A549 (cell line): ENCODE measurements around the gene PCDHGC5. TPM values are rescaled to one million over a fixed set of nuclear protein-coding genes. Genes with fewer than 3 reads are reported as not detected.

Experiments
- ATAC-seq, 2 experiments: fragments of 200-7000 bp in 1 of 2; fragments of >200 bp in 1 of 2; cut with Nextera tagmentation in 1 of 2; cut with Tn5 transposase in 1 of 2; 3 replicates each; pipeline versions ENCODE4 v1.8.0 to v1.9.1; 2018 to 2020; ENCODE audit warnings: mild to moderate bottlenecking in 1 of 2, moderate library complexity in 1 of 2
- CTCF ChIA-PET: fragments of 300-600 bp; sonication (Branson Sonifier 250); formaldehyde crosslinking; extraction: SDS; loops from one replicate; lab custom pipeline; 2021; ENCODE audit warnings: antibody characterized with exemption, inconsistent platforms; lab: Yijun Ruan, JAX
- POLR2A ChIA-PET: fragments of 350-600 bp; formaldehyde crosslinking; extraction: SDS; loops from one replicate; lab custom pipeline; 2021; ENCODE audit warnings: antibody characterized with exemption, inconsistent platforms; lab: Yijun Ruan, JAX
- DNase-seq, 2 experiments: peaks; one replicate each; pipeline versions ENCODE4 v3.0.0 to v3.0.0-alpha.2; 2011 to 2016; ENCODE audit warnings: low read depth in 1 of 2, low spot score in 1 of 2
- FAIRE-seq: peaks from 2 replicates; lab custom pipeline; 2011; peaks lifted over from hg19 to GRCh38; lab: Jason Lieb, UNC
- H3K27ac ChIP-seq, 2 experiments: fragments of >200 bp; sonication (Bioruptor Twin); formaldehyde crosslinking; 3 replicates each; pipeline ENCODE4 v1.5.1; 2016 to 2017
- H3K4me1 ChIP-seq: fragments of >200 bp; sonication (Bioruptor Twin); formaldehyde crosslinking; 3 replicates; pipeline ENCODE4 v1.6.1; 2016
- H3K4me2 ChIP-seq: fragments of >200 bp; sonication (Bioruptor Twin); formaldehyde crosslinking; 3 replicates; pipeline ENCODE4 v1.6.1; 2016
- H3K4me3 ChIP-seq: fragments of >200 bp; sonication (Bioruptor Twin); formaldehyde crosslinking; 3 replicates; pipeline ENCODE4 v1.5.1; 2016
- H3K9me3 ChIP-seq: fragments of >200 bp; sonication (Bioruptor Twin); formaldehyde crosslinking; 3 replicates; pipeline ENCODE4 v1.6.1; 2016
- CEBPB ChIP-seq, 2 experiments: fragments of >200 bp in 1 of 2; sonication (Bioruptor Twin) in 1 of 2; formaldehyde crosslinking in 1 of 2; IDR thresholded peaks; 2 replicates each; pipeline ENCODE4 v1.6.1; 2012 to 2016
- CHD4 ChIP-seq: fragments of 200-600 bp; sonication (generic); IDR thresholded peaks from 2 replicates; pipeline ENCODE4 v1.6.1; 2016; ENCODE audit warnings: antibody characterized with exemption, mild to moderate bottlenecking, borderline replicate concordance
- E2F6 ChIP-seq: IDR thresholded peaks from 2 replicates; pipeline ENCODE4 v1.6.1; 2012; ENCODE audit warnings: low read depth, borderline replicate concordance
- EP300 ChIP-seq, 2 experiments: fragments of >200 bp; sonication (Bioruptor Twin); formaldehyde crosslinking; IDR thresholded peaks; 2 replicates in 1 of 2; 3 replicates in 1 of 2; pipeline ENCODE4 v1.6.1; 2016 to 2017
- GATA3 ChIP-seq: IDR thresholded peaks from 2 replicates; pipeline ENCODE4 v1.6.1; 2012; ENCODE audit warnings: borderline replicate concordance
- HDAC2 ChIP-seq: fragments of 200-600 bp; sonication (generic); IDR thresholded peaks from 2 replicates; pipeline ENCODE4 v1.6.1; 2016
- HEYL ChIP-seq: fragments of 250-450 bp; sonication (Bioruptor Pico); IDR thresholded peaks from 2 replicates; pipeline ENCODE4 v1.8.0; 2021; ENCODE audit warnings: mild to moderate bottlenecking, moderate library complexity
- HOXB13 ChIP-seq: fragments of 250-450 bp; sonication (Bioruptor Pico); IDR thresholded peaks from 2 replicates; pipeline ENCODE4 v1.5.0; 2020; ENCODE audit warnings: low read depth, mild to moderate bottlenecking, moderate library complexity
- MAFK ChIP-seq: fragments of 450-650 bp; IDR thresholded peaks from 2 replicates; pipeline ENCODE4 v1.6.1; 2014; ENCODE audit not compliant: partially characterized antibody
- MYC ChIP-seq: IDR thresholded peaks from 2 replicates; pipeline ENCODE4 v1.6.1; 2012; ENCODE audit warnings: mild to moderate bottlenecking, inconsistent platforms, low read length, improper control_type of control experiment, borderline replicate concordance
- NPAS2 ChIP-seq: fragments of 250-450 bp; sonication (Bioruptor Pico); IDR thresholded peaks from 2 replicates; pipeline ENCODE4 v1.8.0; 2022; ENCODE audit warnings: mild to moderate bottlenecking, moderate library complexity, borderline replicate concordance
- NR3C1 ChIP-seq: fragments of >200 bp; sonication (Bioruptor Twin); formaldehyde crosslinking; IDR thresholded peaks from 3 replicates; pipeline ENCODE4 v1.6.1; 2017
- PHF8 ChIP-seq: fragments of 200-600 bp; sonication (generic); IDR thresholded peaks from 2 replicates; pipeline ENCODE4 v1.6.1; 2016; ENCODE audit warnings: low read depth, mild to moderate bottlenecking, antibody characterized with exemption, moderate library complexity, borderline replicate concordance
- POLR2AphosphoS2 ChIP-seq: conservative IDR thresholded peaks from 2 replicates; pipeline ENCODE4 v1.6.1; 2012; ENCODE audit warnings: low read length, improper control_type of control experiment, inconsistent platforms
- RAD21 ChIP-seq, 2 experiments: fragments of >200 bp in 1 of 2; sonication (Bioruptor Twin) in 1 of 2; formaldehyde crosslinking in 1 of 2; IDR thresholded peaks in 1 of 2; conservative IDR thresholded peaks in 1 of 2; 2 replicates in 1 of 2; 3 replicates in 1 of 2; pipeline ENCODE4 v1.6.1; 2012 to 2018; ENCODE audit warnings: inconsistent platforms in 1 of 2
- RCOR1 ChIP-seq: fragments of 150-350 bp; IDR thresholded peaks from 2 replicates; pipeline ENCODE4 v1.6.1; 2014; ENCODE audit warnings: antibody characterized with exemption, low read length, low read depth
- TFCP2L1 ChIP-seq: fragments of 250-450 bp; sonication (Bioruptor Pico); IDR thresholded peaks from 2 replicates; pipeline ENCODE4 v1.5.0; 2021; ENCODE audit warnings: mild to moderate bottlenecking
- WGBS: methylation state at CpG from one replicate; pipeline ENCODE4 v1.1.6; 2017; ENCODE audit errors: missing lambda C conversion rate; 5-methylcytosine and 5-hydroxymethylcytosine counted together
- polyA plus RNA-seq, 4 experiments: library from polyadenylated mRNA; depleted of rRNA in 3 of 4; stranded (reverse); fragments of >200 nt; fragmentation: RNase III in 1 of 4; extraction: RNeasy Plus Mini Kit Qiagen cat#74134 plus additional on column Dnase treatment in 1 of 4; gene quantifications; 2 replicates in 3 of 4; 3 replicates in 1 of 4; pipeline ENCODE4 v1.2.3, GENCODE V29; 2011 to 2017

PCDHGC5 gene
- polyA plus RNA-seq, 2 of the 4 experiments (the other 2 are of a cell fraction), result not detected

GRCh38 chr5:141504216-141504615, 15.3 kb downstream of the PCDHGC5 start:
- ATAC-seq (no peak), FAIRE-seq (no peak), DNase-seq (no peak)
- Histone ChIP-seq H3K27ac (no peak overlapping the region), H3K9me3 (no peaks in the 10 kb centered on the region), H3K4me1 (no peaks in the 10 kb centered on the region), H3K4me3 (no peak overlapping the region), H3K4me2 (no peak overlapping the region)
- 66% methylated on average over 4 of the region's 4 CpGs for WGBS
- CTCF ChIA-PET, result interaction anchor here (1.7 to 15.1 kb wide), 2 partner anchors 8 to 20 kb away, joined by 7 to 163 read pairs; no protein-coding TSS in a partner anchor
- POLR2A ChIA-PET, result no interaction called here
- TF ChIP-seq POLR2AphosphoS2 (no peak), RAD21 (conservative IDR thresholded peaks at IDR 0.05 in 1 of 2, IDR thresholded peaks at IDR 0.05 in 1 of 2) (no peak), CHD4 (no peak), MYC (no peak), GATA3 (no peak)

GRCh38 chr5:141506381-141507155, 17.7 kb downstream of the PCDHGC5 start:
- H3K4me3 ChIP-seq, result no peak overlapping the region
- POLR2A ChIA-PET, result no interaction called here
- TF ChIP-seq E2F6 (no peak), HEYL (no peak), EP300 (IDR thresholded peaks at IDR 0.05) (no peak), MAFK (no peak), NPAS2 (CRISPR knock-in tag) (no peak), CHD4 (no peak), TFCP2L1 (CRISPR knock-in tag) (no peak), NR3C1 (no peak), CEBPB (IDR thresholded peaks at IDR 0.05) (no peak), POLR2AphosphoS2 (no peak), PHF8 (no peak), HDAC2 (no peak), RCOR1 (no peak)
- H3K27ac ChIP-seq, result no peak overlapping the region
- 76% methylated on average over 8 of the region's 8 CpGs for WGBS
- FAIRE-seq, result no peak
- no peak overlapping the region for H3K4me2 ChIP-seq
- DNase-seq, result no peak
- CTCF ChIA-PET, result interaction anchor here (1.3 to 15.1 kb wide), 4 partner anchors 10 to 124 kb away, joined by 3 to 163 read pairs (median 4); partner anchors contain the start of gene PCDHGA7
- ATAC-seq, result no peak
- H3K9me3 ChIP-seq, result no peaks in the 10 kb centered on the region
- H3K4me1 ChIP-seq, result no peaks in the 10 kb centered on the region

DNA sequence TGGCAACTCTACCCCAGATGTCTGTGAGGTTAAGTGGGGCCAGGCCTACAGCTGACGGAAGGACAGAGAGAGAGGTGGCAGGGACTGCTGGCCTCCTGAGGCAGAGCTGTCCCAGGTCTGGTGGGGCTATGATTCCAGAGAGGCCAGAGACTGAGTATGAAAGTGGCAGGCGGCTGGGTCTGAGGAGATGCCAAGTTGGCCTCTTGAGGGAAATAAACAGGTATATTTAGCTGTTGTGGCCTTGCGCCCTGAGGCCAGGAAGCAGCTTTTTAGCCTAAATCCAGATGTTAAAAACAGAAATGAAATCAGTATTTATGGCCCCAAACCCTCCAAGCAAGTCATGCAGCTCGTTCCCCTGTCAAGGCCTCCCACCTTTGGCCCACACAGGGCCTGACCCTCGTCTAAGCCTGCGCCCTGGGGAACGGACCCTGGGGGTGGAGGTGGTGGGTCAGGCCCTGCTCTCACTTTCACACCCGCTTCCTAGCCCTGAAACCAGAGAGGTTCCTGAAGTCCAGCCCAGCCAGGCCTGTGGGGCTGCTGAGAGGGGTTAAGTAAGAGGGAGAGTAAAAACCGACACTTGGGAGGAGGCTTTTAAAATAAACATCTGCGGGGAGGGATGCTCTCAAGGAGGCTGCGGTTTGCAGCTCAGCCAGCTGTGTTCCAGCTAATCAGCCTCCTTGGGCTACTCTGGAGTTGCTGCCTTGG, 18.7 kb downstream of the PCDHGC5 start:
- H3K4me3 ChIP-seq, result no peak overlapping the region
- FAIRE-seq, result no peak
- CTCF ChIA-PET, result interaction anchor here (0.9 to 15.1 kb wide), 6 partner anchors 8 to 169 kb away, joined by 3 to 163 read pairs (median 4); partner anchors contain the start of genes PCDHGA2 and PCDHGA7
- no peaks in the 10 kb centered on the region for H3K4me1 ChIP-seq
- H3K4me2 ChIP-seq, result no peak overlapping the region
- ATAC-seq, result no peak
- POLR2A ChIA-PET, result no interaction called here
- H3K27ac ChIP-seq, result no peak overlapping the region
- TF ChIP-seq HDAC2, result no peak
- TF ChIP-seq RAD21 (conservative IDR thresholded peaks at IDR 0.05 in 1 of 2, IDR thresholded peaks at IDR 0.05 in 1 of 2), result no peak
- no peak for DNase-seq
- no peaks in the 10 kb centered on the region for H3K9me3 ChIP-seq
- 83% methylated on average over 11 of the region's 11 CpGs for WGBS

DNA sequence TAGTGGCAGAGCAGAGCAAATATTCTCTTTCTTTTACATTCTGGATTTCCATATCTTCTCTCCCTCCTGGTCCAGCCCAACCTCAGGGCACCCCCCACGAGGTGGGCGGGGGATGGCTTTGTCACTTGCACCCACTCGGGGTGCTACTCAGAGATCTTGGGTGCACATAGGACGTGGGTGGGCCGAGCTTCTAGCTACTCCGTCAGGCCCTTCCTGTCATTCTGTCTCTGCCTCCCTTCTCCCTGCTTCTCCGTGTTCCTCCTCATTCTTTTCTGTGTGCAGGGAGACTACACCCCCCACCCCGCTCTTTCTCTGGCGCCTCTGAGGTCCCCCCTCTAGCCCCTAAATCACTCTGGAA, 19.5 kb downstream of the PCDHGC5 start:
- FAIRE-seq, result no peak

More for the DNA sequence above, 19.5 kb downstream of the PCDHGC5 start:
- POLR2A ChIA-PET, result no interaction called here
- WGBS, result 82% methylated on average over 9 of the region's 9 CpGs
- H3K4me1 ChIP-seq, result no peaks in the 10 kb centered on the region
- DNase-seq (no peak), ATAC-seq (no peak)
- no peak for TF ChIP-seq HOXB13 (CRISPR knock-in tag)
- no peak overlapping the region for H3K4me3 ChIP-seq
- H3K4me2 ChIP-seq, result no peak overlapping the region
- no peaks in the 10 kb centered on the region for H3K9me3 ChIP-seq
- H3K27ac ChIP-seq, result peak overlapping the region in 1 of 2 experiments; percentile 25; a peak in 1 of 6 replicates
- CTCF ChIA-PET, result interaction anchor here (0.9 to 15.1 kb wide), 5 partner anchors 9 to 414 kb away, joined by 4 to 163 read pairs (median 4); partner anchors contain the start of genes PCDHB2, PCDHGA2 and PCDHGC3
